ENCODE measurements around the gene CASK.

Gene CASK

DNA sequence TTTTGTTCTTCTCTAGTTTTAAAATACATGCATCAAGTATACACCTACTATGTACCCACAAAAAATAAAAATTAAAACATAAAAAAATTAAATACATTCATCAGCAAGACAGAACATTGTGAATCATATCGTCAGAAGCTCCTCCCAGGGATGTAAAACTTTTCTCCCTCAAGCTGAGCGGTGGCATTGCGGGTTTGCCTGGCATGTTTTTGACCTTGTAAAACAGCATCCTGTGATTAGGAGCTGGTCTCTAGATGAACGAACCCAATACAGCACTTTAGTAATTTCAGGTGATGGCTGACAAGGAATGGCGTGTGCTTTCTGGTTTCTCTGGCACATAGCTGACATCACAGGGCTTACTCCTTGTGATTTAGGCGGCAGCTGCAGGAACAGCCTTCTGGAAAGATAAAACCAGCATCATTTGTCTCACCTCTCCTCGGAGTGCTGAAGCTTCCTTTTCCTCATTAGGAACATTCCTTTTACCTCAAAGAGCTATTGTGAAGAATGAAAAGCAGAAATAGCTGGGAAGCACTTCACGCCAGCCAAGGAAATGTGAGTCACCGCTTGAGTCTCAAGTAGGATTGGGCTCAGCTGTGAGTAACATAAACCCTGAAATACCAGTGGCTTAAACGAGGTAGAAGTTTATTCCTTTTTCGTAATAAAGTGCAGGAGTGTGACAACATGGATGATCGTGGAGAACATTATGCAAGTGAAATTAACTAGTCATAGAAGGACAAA is 431.9 kb downstream of the CASK start:
- DNase-seq: no peak

- DNase-seq: no peak
Observed at GRCh38 chrX:41490446-41490845, 432.9 kb downstream of the CASK start.

- DNase-seq: no peak
Observed at GRCh38 chrX:41482154-41482850, 441.1 kb downstream of the CASK start.

DNA sequence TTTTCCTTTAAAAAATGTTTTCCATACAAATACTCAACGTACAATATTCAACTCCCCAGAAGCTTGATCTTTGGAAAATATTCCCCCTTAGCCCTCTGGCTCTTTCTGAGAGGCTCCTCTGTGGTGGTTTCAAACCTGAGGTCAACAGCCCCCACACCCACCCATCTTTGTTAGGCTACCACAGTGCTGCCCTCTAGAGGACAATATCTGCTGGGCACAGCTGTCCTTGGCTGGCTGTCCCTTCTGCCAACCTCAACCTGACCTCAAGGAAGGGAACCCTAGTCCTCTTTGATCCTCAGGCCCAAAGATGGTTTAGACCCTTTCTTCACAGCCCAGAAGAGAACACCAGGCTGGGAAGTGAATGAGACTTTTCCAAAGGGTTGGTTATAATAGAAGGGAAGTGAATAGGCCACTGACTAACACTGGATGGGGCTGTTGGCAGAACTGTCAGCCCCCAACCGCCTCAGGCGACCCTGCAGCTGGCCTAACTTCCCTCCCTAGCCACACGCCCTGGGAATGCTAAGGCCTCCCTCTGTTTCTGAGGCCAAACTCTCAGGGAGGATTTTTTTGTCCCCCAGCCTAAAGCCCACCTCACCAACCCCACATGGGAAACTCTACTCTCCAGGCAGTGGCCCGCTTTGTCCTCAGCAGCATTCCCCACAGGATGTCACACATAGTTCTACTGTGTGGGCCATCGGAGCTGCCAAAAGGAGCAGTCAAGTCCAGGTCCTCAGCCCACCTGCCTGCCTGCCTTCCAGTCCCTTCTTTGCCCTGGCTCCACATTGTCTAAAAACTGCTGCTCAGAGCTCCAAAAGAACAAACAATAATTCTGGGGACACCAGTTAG is 441.9 kb downstream of the CASK start:
- peak; percentile 23 for DNase-seq

- DNase-seq: no peak
Observed at GRCh38 chrX:41480508-41481260, 442.7 kb downstream of the CASK start.

GRCh38 chrX:41478381-41478911 is 444.9 kb downstream of the CASK start:
- DNase-seq: no peak

DNA sequence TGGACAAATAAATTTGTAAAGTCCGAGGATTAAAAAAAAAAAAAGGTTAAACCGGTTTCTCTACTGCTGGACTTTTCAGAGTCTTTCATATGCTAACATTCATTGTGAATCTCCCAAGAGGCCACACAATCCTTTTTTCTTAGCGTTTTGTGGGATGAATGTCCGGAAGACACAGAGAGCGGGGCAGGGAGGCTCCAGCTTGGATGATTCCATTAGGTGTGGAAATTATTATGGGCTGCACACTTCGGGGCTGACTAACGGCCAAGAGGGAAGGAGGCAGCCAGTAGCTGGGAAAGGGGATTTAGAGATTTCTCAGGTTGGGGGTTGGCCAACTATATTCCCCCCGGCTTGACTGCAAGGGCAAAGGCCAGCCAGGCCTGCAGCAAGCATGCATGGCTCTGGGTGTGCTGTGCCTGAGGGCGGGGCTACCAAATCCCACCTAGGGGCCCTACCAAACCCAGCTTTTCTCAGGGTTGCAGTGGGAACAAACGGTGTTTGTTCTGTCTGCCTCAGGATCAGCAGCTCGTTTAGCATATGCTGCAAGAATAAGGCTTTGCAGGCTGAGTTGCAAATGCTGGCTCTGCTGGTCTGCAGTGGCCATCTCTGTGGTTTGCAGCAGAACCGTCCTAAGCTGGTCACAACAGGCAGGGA is 447.6 kb downstream of the CASK start:
- peak; percentile 3 for DNase-seq

GRCh38 chrX:41475191-41475590 is 448.2 kb downstream of the CASK start:
- DNase-seq: peak; percentile 14

- DNase-seq: no peak
Observed at GRCh38 chrX:41474726-41475100, 448.6 kb downstream of the CASK start.

DNA sequence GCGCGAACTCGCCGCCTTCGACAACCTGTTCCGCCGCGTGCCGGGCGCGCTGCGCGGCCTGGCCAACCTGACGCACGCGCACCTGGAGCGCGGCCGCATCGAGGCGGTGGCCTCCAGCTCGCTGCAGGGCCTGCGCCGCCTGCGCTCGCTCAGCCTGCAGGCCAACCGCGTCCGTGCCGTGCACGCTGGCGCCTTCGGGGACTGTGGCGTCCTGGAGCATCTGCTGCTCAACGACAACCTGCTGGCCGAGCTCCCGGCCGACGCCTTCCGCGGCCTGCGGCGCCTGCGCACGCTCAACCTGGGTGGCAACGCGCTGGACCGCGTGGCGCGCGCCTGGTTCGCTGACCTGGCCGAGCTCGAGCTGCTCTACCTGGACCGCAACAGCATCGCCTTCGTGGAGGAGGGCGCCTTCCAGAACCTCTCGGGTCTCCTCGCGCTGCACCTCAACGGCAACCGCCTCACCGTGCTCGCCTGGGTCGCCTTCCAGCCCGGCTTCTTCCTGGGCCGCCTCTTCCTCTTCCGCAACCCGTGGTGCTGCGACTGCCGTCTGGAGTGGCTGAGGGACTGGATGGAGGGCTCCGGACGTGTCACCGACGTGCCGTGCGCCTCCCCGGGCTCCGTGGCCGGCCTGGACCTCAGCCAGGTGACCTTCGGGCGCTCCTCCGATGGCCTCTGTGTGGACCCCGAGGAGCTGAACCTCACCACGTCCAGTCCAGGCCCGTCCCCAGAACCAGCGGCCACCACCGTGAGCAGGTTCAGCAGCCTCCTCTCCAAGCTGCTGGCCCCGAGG is 449.2 kb downstream of the CASK start:
- DNase-seq: no peak

GRCh38 chrX:41472231-41472815 is 451.0 kb downstream of the CASK start:
- DNase-seq: no peak

DNA sequence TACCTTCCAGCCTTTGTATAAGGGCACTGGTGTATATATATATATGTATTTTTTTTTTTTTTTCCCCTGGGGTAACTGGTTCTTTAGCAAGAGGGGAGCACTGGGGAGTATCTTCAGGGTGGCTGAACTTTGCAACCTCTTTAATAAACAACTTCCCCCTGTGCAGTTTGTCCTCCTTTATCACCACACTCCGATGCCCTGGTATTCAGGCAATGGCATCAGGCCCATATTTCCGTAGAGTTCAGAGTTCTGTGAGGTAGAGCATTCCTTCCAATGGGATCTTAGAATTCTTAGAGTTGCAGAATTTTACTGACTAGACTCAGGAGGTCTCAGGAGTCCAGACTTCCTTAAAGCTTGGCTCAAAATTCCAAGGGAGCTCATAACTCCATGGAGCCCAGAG is 451.6 kb downstream of the CASK start:
- DNase-seq: no peak

DNA sequence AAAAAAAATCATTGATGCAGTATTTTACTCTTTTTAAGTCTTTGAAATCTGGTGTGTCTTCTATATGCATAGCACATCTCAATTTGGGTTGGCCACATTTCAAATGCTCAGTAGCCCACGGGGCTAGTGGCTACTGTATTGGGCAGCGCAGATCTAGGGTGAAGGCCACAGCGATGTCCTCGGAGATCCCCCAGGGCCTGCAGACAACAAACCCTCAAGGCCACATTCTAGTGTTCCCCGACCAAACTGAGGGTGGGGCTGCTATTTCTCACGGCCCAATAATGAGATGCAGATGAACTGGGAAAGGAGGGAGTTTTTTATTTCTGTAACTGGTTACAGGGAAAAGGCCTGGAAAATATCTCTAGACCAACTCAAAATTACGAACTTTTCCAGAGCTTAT is 452.6 kb downstream of the CASK start:
- no peak for DNase-seq

DNA sequence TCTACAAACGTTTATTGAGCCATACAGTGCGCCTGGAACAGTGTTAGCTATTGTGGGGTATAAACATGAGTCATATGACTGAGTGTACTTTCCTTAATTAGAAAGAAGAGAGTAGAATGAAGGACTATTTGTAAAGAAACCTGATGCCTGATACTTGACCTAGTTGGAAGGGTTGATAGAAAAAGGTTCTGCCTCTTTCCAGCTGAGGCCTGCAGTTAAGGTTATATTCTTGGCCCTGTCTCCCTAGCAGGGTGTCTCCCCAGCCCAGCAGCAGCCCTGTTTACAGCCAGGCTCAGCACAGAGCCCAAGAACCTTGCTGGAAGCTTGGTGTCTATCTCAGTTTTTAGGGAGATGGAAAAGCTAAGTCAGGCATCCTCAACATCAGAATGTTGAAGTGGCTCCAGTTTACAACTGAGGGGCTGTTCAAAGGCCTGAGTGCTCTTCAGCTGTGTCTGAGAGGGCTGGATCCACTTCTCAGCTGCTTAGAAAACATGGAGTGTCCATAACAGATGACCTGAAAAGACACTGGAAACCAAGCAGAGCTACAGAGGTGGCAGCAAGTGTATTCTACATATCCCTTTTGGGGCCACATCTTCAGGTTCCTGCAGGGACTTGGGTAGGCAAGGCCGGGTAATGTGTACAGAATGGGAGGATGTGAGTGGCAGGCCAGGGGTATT is 454.6 kb downstream of the CASK start:
- DNase-seq: peak; percentile 80
